NCI-H2107 (cell line): ENCODE data around the gene SHANK1.

ENCODE experiments used
- DNase-seq: peaks from one replicate; lab custom pipeline; 2025; lab: John Stamatoyannopoulos, UW

SHANK1 gene

DNA sequence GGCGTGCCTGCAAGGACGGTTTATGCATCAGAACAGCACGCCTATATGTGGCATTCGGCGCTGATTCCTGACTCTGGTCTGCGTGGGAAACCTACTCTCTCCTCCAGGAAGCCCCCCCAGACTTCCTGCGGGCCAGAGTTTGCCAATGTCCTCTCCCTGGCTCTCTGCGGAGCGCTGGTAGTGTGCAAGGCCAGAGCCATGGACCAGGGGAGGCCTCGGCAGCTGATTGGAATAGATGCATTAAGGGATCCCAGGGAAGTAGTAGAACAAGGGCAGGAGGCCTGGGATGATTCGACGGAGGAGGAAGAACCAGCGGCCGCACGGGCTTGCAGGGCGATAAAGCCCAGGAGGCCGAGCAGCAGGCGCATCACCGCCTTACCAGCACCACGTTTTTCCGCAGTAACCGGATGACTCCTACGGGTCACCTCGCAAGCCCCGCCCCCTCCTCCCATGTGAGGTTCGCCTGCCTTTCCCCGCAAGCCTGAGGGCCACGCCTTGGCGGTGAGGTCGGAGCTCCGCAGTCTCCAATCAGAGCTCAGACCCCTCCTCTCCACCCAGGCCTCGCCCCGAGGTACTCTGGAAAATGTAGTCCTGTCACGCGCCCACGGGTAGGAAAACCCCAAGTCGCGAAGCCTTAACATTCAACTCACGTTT is 8.6 kb upstream of the SHANK1 start:
- no peak for DNase-seq

DNA sequence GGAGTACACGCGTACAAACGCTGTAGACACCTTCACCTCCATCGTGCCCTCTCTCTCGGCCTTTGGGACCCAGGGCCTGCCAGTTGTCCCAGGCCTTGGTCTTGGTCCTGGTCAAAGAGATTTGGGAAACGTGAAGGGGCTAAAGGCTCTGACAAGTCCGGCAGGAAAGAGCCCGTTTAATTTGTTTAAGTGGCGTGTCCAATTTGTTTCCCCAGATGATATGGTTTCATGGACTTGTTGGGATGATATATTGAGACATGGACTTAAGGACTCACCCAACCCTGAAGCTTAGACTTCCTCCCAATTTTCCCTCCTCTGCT is 6.3 kb upstream of the SHANK1 start:
- no peak for DNase-seq

DNA sequence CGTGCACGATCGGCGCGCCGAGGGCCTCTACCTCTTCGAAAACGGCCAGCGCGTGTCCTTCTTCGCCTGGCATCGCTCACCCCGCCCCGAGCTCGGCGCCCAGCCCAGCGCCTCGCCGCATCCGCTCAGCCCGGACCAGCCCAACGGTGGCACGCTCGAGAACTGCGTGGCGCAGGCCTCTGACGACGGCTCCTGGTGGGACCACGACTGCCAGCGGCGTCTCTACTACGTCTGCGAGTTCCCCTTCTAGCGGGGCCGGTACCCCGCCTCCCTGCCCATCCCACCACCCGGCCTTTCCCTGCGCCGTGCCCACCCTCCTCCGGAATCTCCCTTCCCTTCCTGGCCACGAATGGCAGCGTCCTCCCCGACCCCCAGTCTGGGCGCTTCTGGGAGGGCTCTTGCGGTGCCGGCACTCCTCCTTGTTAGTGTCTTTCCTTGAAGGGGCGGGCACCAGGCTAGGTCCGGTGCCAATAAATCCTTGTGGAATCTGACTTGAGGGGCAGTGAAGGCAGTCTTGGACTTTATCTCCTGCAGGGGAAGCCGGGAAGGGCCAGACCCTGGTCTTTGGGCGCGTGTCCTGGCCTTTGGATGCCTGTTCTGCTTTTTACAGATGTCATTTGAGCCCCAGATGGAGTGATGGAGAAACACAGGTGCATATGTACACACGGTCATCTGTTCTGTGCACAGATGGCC is 5.8 kb upstream of the SHANK1 start:
- DNase-seq, result no peak

DNA sequence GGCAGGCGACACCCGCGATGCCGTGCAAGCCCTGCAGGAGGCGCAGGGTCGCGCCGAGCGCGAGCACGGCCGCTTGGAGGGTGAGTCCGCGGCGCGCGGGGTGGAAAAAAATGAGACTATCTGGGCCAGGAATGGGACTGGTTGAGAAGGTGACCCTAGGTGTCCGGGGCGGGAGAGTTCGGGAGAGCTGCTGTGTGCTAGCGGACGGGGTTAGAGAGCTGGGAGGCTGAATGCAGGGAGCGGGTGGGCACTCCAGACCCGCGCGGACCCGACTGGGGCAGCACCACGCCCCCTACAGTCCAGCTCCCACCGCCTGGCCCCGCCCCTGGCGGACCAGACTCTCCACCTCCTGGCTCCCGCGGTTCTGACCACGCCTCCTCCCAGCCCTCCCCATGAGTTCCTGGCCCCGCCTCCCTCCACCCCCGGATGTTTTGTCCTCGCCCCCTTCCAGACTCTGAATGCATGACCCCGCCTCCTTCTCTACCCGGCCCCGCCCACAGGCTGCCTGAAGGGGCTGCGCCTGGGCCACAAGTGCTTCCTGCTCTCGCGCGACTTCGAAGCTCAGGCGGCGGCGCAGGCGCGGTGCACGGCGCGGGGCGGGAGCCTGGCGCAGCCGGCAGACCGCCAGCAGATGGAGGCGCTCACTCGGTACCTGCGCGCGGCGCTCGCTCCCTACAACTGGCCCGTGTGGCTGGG is 5.1 kb upstream of the SHANK1 start:
- no peak for DNase-seq

DNA sequence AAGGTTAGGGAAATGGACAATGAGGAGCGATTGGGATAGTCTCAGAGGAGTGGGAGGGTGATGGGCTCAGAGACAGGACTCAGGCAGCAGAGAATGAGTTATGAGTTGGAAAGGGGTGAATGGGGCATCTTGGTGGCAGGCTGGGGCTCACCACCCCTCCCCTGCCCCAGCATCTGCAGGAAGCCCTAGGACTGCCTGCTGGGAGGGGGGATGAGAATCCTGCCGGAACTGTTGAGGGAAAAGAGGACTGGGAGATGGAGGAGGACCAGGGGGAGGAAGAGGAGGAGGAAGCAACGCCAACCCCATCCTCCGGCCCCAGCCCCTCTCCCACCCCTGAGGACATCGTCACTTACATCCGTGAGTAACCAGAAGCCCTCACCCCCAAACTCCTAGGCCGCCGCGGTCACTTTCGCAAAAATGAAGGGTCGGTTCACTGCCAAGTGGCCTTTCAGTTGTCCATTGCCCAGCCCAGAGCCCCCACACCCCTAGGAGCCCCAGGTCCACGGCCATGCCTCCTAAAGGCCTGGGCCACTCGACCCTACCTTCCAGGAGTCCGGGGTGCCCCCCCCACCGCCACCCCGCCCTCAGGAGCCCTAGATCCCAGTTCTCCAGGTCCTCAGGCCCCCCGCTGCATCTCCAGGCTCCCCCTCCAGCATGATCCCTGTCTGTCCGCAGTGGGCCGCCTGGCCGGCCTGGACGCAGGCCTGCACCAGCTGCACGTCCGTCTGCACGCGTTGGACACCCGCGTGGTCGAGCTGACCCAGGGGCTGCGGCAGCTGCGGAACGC is 4.3 kb upstream of the SHANK1 start:
- DNase-seq, result no peak

DNA sequence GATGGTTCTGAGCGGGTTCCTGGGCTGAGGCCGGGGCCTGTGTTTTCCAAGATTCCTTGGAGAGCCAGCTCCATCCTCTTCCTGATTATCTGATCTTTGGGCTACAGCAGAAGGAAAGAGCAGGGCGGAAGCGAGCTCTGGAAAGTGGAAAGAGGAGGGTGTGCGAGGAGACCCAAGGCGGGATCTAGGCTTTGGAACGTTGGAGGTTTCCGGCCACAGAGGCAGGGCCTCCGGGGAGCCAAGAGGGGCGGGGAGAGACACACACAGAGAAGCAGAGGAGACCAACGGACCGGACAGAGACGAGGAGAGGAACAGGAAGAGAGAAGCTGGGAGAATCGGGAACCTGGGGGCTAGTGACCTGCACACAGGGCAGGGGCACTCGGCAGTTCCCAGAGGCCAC is 3.5 kb upstream of the SHANK1 start, which contains the start of gene CLEC11A:
Gene CLEC11A, plus strand, starts transcription at position 296 of the 400 bp plus-strand sequence. CDS start 162 bp downstream, outside the sequence.
- no peak for DNase-seq

DNA sequence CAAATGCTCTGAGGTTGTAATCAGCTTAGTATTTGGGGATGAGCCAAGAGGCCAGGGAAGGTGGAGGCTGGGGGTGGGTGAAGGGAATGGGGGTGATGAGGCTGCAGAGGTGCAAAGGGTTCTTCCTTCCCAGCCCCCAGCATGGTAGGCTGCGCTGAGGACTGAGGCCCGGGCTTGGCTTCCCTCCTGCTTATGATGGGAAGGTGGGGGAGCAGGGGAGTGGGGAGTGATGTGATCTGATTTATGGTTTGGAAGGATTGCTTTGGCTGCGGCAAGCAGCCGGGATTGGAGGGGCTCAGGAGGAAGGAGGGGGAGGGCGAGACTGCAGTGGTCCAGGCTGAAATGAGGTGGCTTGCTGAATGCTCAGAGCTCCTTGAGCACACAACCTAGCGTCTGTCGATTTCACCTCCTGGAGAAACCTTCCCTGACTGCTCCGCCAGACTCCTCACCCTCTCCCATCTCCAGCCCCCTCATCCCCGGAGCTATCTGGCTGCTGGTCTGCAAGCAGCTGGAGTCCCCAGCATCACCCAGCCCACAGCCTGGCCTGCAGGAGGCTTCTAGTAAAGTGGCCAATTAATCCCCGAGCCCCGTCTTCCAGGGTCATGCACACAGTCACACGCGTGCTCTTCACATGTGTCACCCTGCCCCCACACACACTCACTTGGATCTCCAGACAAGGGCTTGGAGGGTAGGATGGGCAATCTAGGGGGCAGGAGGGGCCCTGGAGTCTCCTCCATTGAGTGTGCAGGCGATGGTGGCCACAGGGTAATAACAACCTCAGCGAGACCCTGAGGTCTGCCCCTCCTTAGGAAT is 2.8 kb upstream of the SHANK1 start:
- DNase-seq, result no peak

DNA sequence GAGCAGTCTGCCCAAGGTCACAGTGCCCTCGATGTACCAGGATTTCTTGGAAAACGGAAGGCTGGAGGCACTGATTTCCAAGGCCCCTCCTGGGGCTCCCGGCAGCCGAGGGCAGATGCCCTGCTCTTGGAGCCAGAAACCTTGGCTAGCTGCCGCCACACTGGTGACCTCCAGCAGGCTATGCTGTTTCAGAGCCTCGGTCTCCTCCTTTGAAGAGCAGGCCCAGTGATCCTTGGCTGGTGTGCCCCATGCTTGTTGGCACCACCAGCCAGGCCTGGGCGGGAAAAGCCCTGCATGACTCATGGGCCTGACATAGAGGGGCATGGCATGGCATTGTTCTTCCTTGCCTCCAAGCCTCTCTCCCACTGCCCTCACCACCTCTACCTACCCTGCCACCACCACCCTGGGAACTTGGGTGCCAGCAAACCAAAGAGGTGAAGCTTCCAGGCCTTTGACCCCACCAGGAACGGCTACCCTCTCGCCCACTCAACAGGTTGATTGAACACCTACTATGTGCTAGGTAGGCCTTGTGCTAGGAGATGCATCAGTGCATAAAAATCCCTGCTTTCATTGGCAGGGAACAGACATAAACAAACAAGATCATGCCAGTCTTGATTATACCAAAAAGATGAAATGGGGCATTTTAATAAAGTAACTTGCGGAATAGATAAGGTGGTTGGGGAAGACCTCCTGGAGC is 2.0 kb upstream of the SHANK1 start:
- no peak for DNase-seq

DNA sequence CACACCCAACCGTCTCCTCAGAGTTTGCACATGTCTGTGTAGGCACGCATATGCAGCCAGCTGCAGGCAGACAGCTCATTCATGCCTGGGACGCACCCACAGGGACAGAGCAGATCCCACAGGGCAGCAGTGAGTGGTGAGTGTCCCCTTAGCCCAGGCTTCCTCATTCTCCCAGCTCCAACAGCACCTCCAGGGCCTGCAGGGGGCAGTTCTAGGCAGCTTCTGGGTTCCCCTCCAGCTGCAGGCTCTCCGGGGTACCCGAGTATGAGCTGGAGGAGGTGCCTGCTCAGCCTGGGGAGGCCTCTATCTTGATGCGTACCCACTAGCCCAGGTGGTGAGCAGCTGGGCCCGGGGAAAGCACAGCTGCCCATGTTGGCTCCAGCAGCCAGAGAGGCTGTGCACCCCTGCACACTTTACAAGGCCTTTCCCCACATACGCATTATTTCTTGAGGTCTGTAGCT is 1.3 kb upstream of the SHANK1 start:
- DNase-seq, result no peak

DNA sequence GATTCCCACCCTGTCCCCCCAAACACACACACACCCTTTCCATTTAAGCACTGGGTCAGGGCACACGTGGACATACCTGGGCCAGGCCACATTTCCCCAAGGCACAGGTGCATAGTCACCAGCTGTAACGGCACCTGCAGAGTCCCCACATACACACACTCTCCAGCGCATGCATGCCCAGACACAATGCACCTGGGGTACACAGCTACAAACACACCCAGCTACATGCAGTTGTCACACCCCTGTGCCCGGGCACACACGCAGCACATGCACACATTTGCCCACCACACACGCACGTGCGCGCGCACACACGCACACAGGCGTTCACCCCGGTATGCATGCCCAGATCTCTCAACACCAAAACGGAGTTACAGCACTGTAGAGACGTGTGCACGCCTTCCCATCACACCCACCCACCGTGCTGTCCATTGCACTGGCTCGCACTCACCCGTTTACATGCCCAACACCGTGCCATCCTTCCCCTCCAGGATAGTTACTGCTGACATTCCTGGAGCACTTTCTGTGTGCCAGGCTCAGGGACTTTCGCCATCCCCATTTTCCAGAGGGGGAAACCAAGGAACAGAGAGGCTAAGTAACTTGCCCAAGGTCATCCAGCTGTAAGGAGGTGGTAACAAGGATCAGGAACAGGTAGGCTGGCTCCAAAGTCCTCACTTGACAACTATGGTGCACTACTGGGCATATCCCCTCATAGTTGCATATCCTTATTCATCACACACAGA is 749 bp upstream of the SHANK1 start:
- no peak for DNase-seq

DNA sequence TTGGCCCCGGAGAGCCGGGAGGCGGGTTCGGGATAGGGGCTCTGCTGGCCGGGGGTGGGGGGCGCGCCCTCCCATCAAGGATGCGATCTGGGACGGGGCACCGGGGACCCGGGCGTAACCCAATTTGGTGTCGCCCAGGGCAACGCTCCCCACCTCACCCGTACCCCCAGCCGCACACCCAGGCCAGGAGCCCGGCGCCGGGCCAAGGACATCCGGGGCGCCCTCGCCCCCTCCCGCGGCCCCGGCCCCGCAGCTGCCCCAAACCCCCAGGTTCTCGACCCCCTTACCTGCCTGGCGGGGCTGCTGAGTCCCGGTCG is 525 bp downstream of the SHANK1 start:
- no peak for DNase-seq

DNA sequence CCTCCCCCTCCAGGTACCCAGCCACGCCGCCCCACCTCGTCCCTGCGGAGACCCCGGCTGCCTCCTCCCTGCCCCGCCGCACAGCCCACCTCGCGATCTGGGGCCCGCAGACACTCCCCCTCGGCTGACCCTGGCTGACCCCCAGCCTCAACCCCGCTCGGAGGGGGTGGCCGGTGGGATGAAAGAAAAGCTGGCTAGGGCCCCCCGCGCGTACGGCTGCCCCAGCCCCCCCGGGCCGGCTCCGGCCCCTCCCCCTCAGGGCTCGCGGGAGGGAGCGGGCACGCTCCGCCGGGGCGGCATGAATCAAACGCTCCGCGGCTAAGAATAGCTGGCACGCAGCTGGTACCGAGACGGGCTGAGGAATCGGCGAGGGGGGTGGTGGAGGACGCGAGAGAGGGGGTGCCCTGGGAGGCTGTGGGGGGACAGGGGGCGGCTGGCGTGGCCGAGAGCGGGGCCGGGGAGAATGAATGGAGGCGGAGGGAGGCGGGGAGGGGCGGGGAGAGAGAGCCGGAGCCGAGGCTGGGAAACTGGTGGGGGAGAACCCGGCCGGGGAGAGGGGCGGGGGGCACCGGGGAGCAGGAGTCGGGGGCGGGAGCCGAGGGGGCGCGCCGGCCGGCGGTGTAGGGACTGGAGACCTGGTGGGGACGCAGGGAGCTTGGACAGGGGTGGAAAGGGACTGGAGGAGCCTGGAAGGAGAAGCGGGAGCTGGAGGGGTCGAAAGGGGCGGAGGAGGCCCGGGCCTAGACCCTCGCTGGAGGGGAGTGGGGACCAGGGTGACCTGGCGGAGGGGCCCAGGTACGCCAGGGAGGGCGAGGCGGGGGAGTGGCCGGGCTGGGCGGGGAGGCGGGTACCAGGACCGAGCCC is 1.1 kb downstream of the SHANK1 start:
- DNase-seq, result no peak

DNA sequence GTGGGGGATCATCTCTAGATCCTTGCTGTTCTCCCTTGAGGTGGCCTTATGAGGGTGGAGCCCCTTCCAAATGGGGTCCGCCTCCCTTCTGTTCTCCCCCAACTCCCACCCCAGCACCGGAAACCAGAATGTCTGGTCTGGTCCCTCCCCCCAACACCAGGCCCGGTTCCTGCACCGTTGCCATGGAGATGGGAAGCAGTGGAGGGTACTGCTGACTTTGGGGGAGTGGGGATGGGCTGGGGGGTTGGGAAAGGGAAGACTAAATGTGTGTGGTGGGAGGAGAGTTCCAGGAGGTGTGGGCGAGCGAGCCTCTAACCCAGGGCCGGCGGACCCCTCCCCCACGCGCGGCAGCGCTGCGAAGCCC is 1.7 kb downstream of the SHANK1 start:
- no peak for DNase-seq

DNA sequence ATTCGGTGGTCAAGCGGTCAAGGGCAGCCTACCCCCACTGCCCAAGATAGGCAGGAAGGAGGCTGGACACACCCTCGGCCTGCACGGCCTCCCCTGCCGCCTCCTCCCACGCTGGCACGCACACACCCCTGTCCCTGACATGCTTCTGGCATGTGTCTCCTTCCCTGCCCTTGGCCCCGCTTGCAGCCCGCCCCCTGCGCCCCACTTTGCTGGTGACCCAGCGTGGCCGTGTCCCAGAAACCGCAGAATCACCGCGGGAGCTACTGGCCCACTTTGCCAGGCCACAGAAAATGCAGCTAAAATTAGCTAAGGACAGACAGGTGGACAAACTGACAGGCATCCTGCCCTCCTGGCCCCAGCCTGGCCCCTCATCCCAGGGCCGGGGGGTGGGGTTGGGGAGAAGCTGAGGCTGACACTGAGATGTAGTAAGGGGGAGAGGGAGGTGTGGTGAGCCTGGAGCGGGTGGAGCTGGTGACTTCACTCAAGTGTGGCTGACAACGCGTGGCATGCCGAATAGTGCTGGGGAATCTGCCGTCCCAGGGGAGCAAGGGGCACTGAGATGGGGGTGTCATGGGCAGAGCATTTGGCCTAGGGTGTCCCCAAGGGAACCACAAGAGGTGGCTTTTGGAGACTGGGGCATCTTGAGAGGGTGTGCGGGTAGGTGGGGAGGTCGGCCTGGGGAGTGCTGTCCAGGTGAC is 2.4 kb downstream of the SHANK1 start:
- DNase-seq, result no peak

DNA sequence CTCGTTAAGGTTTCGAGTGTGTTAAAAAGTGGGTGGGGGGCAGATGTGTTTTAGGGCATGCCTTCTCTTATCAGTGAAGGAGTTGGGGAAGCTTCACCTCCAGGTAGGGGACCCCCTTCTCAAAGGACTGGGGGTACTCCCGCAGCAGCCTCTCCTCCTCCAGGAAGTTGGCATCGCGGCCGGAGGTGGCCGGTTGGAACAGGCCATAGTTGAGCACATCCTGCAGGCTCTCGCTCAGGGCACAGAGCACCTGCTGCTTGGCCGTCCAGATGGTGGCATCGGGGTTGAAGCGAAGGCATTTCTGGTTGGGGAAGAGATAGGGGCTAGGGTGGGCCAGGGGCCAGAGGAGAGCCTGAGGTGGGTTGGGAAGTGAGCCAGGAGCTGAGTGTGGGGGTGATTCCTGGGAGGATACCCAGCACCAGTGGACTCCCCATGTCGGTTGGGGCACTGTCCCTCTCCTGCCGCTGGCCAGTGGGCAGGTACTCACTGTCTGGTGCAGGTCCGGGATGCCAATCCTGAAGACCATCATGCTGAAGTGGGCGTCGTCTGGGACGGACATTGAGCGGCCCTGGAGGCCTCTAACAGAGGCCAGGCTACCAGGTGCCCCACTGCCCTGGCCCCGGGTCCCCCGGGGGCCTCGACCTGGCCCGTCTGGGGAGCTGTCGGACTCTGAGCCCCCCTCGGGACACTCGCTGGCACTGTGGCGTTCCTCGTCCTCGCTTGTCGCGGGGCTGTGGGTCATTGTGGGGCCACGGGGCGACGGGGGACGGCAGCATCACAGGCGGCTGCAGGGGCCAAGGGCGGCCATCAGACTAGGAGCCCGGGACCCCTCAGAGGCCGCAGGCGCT is 3.2 kb downstream of the SHANK1 start:
- DNase-seq, result no peak

DNA sequence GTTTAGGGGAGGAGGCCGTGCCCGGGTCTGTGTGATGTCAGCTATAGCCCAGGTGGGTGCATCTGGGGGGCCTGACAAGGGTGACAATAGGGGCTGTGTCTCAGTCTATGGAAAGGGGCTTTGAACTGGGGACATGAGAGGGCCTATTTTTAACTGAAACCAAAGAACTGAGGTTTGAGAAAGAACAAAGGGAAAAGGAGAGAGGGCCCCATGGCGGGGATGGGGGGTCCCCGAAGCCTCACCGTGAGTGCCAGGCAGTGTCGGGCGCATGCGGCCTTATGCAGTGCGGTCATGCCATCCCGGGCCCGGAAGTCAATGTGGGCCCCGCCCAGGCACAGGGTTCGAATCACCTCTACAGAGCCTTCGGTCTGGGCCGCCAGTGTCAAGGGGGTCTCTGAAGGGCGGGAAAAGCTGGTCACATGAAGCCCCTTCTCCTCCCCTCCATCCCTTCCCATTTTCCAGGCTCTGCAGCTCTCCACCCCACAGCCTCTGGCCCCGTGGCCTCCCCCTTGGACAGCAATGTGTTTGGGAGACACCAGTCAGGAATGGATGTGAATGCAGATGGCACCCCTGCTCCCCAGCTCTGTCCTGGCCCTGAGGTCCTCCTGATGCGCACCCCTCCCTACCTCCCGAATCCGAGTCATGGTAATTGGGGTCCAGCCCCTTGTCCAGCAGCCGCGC is 5.9 kb downstream of the SHANK1 start:
- DNase-seq, result no peak

DNA sequence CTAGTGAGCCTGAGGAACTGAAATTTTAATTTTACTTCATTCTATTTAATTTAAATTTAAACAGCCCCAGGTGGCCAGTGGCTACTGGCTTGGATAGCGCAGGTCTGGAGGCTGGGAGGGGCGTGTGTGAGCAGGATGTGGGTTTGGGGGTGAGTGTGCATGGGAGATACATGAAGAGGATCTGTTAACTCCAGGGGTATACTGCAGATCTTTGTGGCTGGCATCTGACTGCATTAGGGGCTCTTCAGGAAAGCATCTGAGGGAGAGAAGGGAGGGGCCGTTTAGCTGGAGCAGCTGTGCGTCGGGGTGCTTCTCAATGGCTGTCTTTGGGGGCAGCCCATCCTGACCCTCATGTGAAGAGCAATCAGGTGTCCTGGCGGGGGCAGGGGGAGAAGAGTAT is 6.8 kb downstream of the SHANK1 start:
- no peak for DNase-seq
